T-cell (primary cell): ENCODE results near the gene PPP2R2B. TPM values are rescaled to one million over a fixed set of nuclear protein-coding genes. Genes with fewer than 3 reads are reported as not detected.
"Not testable (repeated sequence)": the region's sequence is repeated elsewhere in the genome, so short reads cannot be mapped to it uniquely, and the experiment has no call there.

Source experiments
- ATAC-seq, 4 experiments: fragments of 200-7000 bp in 3 of 4; fragments of 150-1000 bp in 1 of 4; cut with Tn5 transposase; replicated peaks in 1 of 4; 1 replicate in 3 of 4; 2 replicates in 1 of 4; pipeline ENCODE4 v1.10.0; 2021; ENCODE audit warnings: moderate library complexity in 3 of 4, mild to moderate bottlenecking in 2 of 4, moderate number of reproducible peaks in 1 of 4
- CTCF ChIA-PET, 2 donors: fragments of 300-600 bp; sonication (Branson Sonifier 250); formaldehyde crosslinking; loops; one replicate each; lab custom pipeline; 2022; ENCODE audit warnings: antibody characterized with exemption in 2 of 2; lab: Charles Lee
- POLR2A ChIA-PET, 2 donors: fragments of 300-600 bp; sonication (Branson Sonifier 250); formaldehyde crosslinking; loops; one replicate each; lab custom pipeline; 2022; ENCODE audit warnings: antibody characterized with exemption in 2 of 2; lab: Charles Lee
- DNase-seq, 35 experiments: peaks; one replicate each; pipeline versions ENCODE4 v3.0.0 to v3.0.0-alpha.2; 2013 to 2023
- H3K27ac ChIP-seq: one replicate; pipeline ENCODE4 v1.5.1; 2013; ENCODE audit warnings: low read length
- H3K27me3 ChIP-seq, 2 experiments: replicated peaks in 1 of 2; 1 replicate in 1 of 2; 2 replicates in 1 of 2; pipeline versions ENCODE4 v1.6.1 to v1.7.0; 2013; ENCODE audit warnings: low read length in 1 of 2, mixed read lengths in 1 of 2; ENCODE audit not compliant: control insufficient read depth in 2 of 2, insufficient read depth in 2 of 2; ENCODE audit errors: extremely low read depth in 1 of 2
- H3K36me3 ChIP-seq, 2 donors: 1 replicate in 1 of 2; 2 replicates in 1 of 2; pipeline versions ENCODE4 v1.6.1 to v1.7.0; 2013; ENCODE audit warnings: low read length in 1 of 2; ENCODE audit not compliant: control insufficient read depth in 2 of 2, insufficient read depth in 1 of 2; ENCODE audit errors: extremely low read depth in 1 of 2
- H3K4me1 ChIP-seq, 2 experiments: 1 replicate in 1 of 2; 2 replicates in 1 of 2; pipeline versions ENCODE4 v1.6.1 to v1.7.0; 2013; ENCODE audit warnings: low read length in 2 of 2, mixed read lengths in 1 of 2; ENCODE audit not compliant: insufficient read depth in 2 of 2, control insufficient read depth in 1 of 2; ENCODE audit errors: extremely low read depth in 1 of 2
- H3K4me3 ChIP-seq, 2 donors: 1 replicate in 1 of 2; 2 replicates in 1 of 2; pipeline versions ENCODE4 v1.5.1 to v1.7.0; 2013; ENCODE audit warnings: mild to moderate bottlenecking in 2 of 2, low read length in 1 of 2, moderate library complexity in 1 of 2; ENCODE audit not compliant: control insufficient read depth in 1 of 2; ENCODE audit errors: extremely low read depth in 1 of 2
- H3K9me3 ChIP-seq: 2 replicates; pipeline ENCODE4 v1.7.0; 2013
- H3K27ac Mint-ChIP-seq, 2 donors: one replicate each; pipeline ENCODE4 v1.8.0; 2020 to 2021; ENCODE audit warnings: mild to moderate bottlenecking in 2 of 2, mixed read lengths in 2 of 2
- H3K27me3 Mint-ChIP-seq, 2 donors: one replicate each; pipeline ENCODE4 v1.8.0; 2021 to 2022; ENCODE audit warnings: mixed read lengths in 2 of 2
- H3K36me3 Mint-ChIP-seq: one replicate; pipeline ENCODE4 v1.8.0; 2021; ENCODE audit warnings: mixed read lengths
- H3K4me1 Mint-ChIP-seq, 3 donors: one replicate each; pipeline ENCODE4 v1.8.0; 2020 to 2022; ENCODE audit warnings: mixed read lengths in 3 of 3, mild to moderate bottlenecking in 1 of 3
- H3K4me3 Mint-ChIP-seq, 3 donors: one replicate each; pipeline ENCODE4 v1.8.0; 2020 to 2022; ENCODE audit warnings: mild to moderate bottlenecking in 3 of 3, mixed read lengths in 3 of 3, moderate library complexity in 3 of 3
- H3K9me3 Mint-ChIP-seq, 3 donors: one replicate each; pipeline ENCODE4 v1.8.0; 2020 to 2022; ENCODE audit warnings: mixed read lengths in 3 of 3
- WGBS: methylation state at CpG from one replicate; pipeline ENCODE4 v1.1.5; 2013; ENCODE audit warnings: missing lambda C conversion rate; ENCODE audit not compliant: insufficient coverage; 5-methylcytosine and 5-hydroxymethylcytosine counted together
- total RNA-seq, 35 experiments: library from RNA in 6 of 35; stranded (reverse) in 6 of 35; fragments of 120-200 nt in 1 of 35; gene quantifications; one replicate each; pipeline versions ENCODE4 v1.2.1 to v1.2.4 and lab custom pipeline; 2013 to 2026

The PPP2R2B gene
- total RNA-seq, 5 donors from 2014 or later (not counting 1 experiment from before 2014, with no cell fraction given) = 1.5 to 10.6 (median 4.8) TPM

DNA sequence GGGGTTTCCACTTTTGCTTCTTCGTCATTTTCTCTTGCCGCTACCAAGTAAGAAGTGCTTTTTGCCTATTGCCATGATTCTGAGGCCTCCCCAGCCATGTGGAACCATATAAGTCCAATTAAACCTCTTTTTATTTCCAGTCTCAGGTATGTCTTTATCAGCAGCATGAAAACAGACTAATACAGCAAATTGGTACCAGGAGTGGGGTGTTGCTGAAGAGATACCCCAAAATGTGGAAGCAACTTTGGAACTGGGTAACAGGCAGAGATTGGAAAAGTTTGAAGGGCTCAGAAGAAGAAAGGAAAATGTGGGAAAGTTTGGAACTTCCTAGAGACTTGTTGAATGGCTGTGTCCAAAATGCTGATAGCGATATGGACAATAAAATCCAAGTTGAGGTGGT, 149.8 kb downstream of the PPP2R2B start:
- Mint-ChIP-seq H3K36me3 (peaks cover 14% of the 10 kb centered on the region), H3K9me3 (peaks cover 1 to 17% (median 10%) of the 10 kb centered on the region in 3 donors)
- H3K27me3 Mint-ChIP-seq, H3K27ac Mint-ChIP-seq, H3K4me1 ChIP-seq, H3K9me3 ChIP-seq, CTCF ChIA-PET, H3K27me3 ChIP-seq, ATAC-seq, POLR2A ChIA-PET, H3K4me1 Mint-ChIP-seq, H3K4me3 Mint-ChIP-seq, DNase-seq, H3K36me3 ChIP-seq, H3K27ac ChIP-seq: not testable (repeated sequence)
- WGBS = 82% methylated on average over 1 of the region's 3 CpGs
- peak overlapping the region in 1 of 2 donors; percentile 10 for H3K4me3 ChIP-seq

DNA sequence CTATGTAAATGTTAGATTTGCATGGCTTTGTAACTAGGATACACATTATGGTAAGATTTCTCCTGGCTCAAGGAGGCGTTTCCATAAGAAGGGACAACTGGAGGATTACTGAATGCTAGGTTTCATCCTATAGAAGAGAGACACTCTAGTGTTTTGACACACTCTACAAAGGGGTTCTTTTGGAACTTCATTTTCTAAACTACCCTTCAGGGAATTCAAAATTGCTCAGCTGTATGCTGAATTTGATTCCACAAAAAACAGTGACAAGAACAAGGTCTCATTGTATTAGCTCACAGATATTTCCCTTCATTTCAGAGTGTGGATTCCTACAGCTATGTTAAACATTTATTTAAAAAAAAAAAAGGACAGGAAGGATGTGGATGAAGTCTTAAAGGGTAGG, 151.7 kb downstream of the PPP2R2B start:
- no peaks in the 10 kb centered on the region for H3K4me1 ChIP-seq
- CTCF ChIA-PET = no interaction called here
- WGBS = 80% methylated on average over 1 of the region's 1 CpG
- Mint-ChIP-seq H3K9me3 (peaks cover 4 to 17% (median 10%) of the 10 kb centered on the region in 3 donors), H3K27me3 (peaks cover 0 to 4% of the 10 kb centered on the region in 2 donors), H3K27ac (no peak overlapping the region), H3K4me3 (no peak overlapping the region), H3K4me1 (no peaks in the 10 kb centered on the region), H3K36me3 (peaks cover 14% of the 10 kb centered on the region)
- DNase-seq (no peak), ATAC-seq (no peak)
- no peaks in the 10 kb centered on the region for H3K27me3 ChIP-seq
- POLR2A ChIA-PET = interaction anchor here (0.6 kb wide), 2 partner anchors 19 to 210 kb away, joined by 3 to 7 read pairs; no protein-coding TSS in a partner anchor
- no peaks in the 10 kb centered on the region for H3K36me3 ChIP-seq
- no peak overlapping the region for H3K4me3 ChIP-seq
- peaks cover 2% of the 10 kb centered on the region for H3K9me3 ChIP-seq
- H3K27ac ChIP-seq = no peak overlapping the region

GRCh38 chr5:146726020-146726419, 152.5 kb downstream of the PPP2R2B start:
- H3K27ac ChIP-seq = no peak overlapping the region
- Mint-ChIP-seq H3K36me3 (peaks cover 14% of the 10 kb centered on the region), H3K27me3 (peaks cover 0 to 4% of the 10 kb centered on the region in 2 donors), H3K4me1 (no peaks in the 10 kb centered on the region), H3K9me3 (peaks cover 4 to 17% (median 10%) of the 10 kb centered on the region in 3 donors), H3K27ac (no peak overlapping the region), H3K4me3 (no peak overlapping the region)
- H3K4me1 ChIP-seq = no peaks in the 10 kb centered on the region
- H3K4me3 ChIP-seq = no peak overlapping the region
- POLR2A ChIA-PET = no interaction called here
- CTCF ChIA-PET = no interaction called here
- peaks cover 2% of the 10 kb centered on the region for H3K9me3 ChIP-seq
- ATAC-seq (no peak), DNase-seq (no peak)
- H3K27me3 ChIP-seq = no peaks in the 10 kb centered on the region
- H3K36me3 ChIP-seq = no peaks in the 10 kb centered on the region
- WGBS = no CpG with 5 or more reads among the region's 2 CpGs

- Histone ChIP-seq H3K36me3 (no peaks in the 10 kb centered on the region), H3K27me3 (no peaks in the 10 kb centered on the region), H3K4me1 (no peaks in the 10 kb centered on the region), H3K9me3 (peaks cover 2% of the 10 kb centered on the region), H3K4me3 (no peak overlapping the region), H3K27ac (no peak overlapping the region)
- peaks cover 0 to 4% of the 10 kb centered on the region in 2 donors for H3K27me3 Mint-ChIP-seq
- H3K27ac Mint-ChIP-seq = no peak overlapping the region
- DNase-seq = no peak
- ChIA-PET CTCF (no interaction called here), POLR2A (no interaction called here)
- ATAC-seq = no peak
- peaks cover 4 to 14% (median 10%) of the 10 kb centered on the region in 3 donors for H3K9me3 Mint-ChIP-seq
- H3K4me3 Mint-ChIP-seq = no peak overlapping the region
- H3K36me3 Mint-ChIP-seq = peaks cover 11% of the 10 kb centered on the region
- no CpG with 5 or more reads among the region's 4 CpGs for WGBS
- no peaks in the 10 kb centered on the region for H3K4me1 Mint-ChIP-seq
Observed at GRCh38 chr5:146725025-146725424, 153.5 kb downstream of the PPP2R2B start.

GRCh38 chr5:146722361-146722779, 156.2 kb downstream of the PPP2R2B start:
- H3K27me3 ChIP-seq = no peaks in the 10 kb centered on the region
- DNase-seq (no peak), ATAC-seq (no peak)
- Mint-ChIP-seq H3K36me3 (no peaks in the 10 kb centered on the region), H3K9me3 (peaks cover 0 to 4% (median 0%) of the 10 kb centered on the region in 3 donors), H3K4me1 (no peaks in the 10 kb centered on the region), H3K27ac (no peak overlapping the region), H3K4me3 (no peak overlapping the region), H3K27me3 (peaks cover 2 to 4% of the 10 kb centered on the region in 2 donors)
- H3K9me3 ChIP-seq = no peaks in the 10 kb centered on the region
- no peaks in the 10 kb centered on the region for H3K36me3 ChIP-seq
- 83% methylated on average over 1 of the region's 1 CpG for WGBS
- CTCF ChIA-PET = no interaction called here
- no peak overlapping the region for H3K27ac ChIP-seq
- no peak overlapping the region for H3K4me3 ChIP-seq
- POLR2A ChIA-PET = no interaction called here
- H3K4me1 ChIP-seq = no peaks in the 10 kb centered on the region

DNA sequence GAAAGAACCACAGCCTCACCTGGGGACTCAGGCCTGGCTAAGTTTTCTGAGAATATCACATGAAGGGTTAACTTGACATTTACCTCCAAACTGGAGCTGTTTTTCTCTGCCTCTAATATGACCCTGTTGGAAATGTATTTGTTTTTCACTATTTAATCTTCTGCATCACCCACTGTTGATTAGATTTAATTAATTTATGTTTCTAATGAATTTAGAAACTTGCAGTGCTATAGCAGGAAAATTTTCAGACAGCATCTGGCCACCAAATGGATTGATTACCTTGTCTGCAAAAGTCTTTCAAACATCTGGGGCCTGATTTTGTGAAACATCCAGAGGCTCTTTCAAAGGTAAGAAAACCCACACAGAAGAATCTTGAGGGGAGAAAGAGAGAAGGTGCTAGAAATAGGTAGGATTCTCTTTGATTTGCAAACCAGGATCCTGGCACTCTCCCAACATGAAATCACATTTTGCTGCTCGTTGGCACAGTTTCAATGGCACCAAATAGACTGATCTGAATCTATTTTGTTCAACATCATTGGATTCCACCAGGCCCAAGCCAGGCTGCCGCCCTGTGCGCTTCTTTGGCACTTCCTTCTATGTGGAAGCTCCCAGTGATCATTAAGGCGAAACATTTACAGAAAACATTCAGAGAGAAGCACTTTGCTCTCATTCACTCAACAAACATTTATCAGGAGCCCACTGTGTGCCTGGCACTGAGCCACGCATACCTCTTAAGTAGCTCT, 157.3 kb downstream of the PPP2R2B start:
- DNase-seq = no peak
- POLR2A ChIA-PET = no interaction called here
- H3K36me3 Mint-ChIP-seq = no peaks in the 10 kb centered on the region

More for the DNA sequence above, 157.3 kb downstream of the PPP2R2B start:
- Histone ChIP-seq H3K27me3 (no peaks in the 10 kb centered on the region), H3K27ac (no peak overlapping the region), H3K36me3 (no peaks in the 10 kb centered on the region), H3K4me3 (no peak overlapping the region), H3K4me1 (no peaks in the 10 kb centered on the region), H3K9me3 (no peaks in the 10 kb centered on the region)
- no peaks in the 10 kb centered on the region for H3K4me1 Mint-ChIP-seq
- ATAC-seq = no peak
- no peak overlapping the region for H3K27ac Mint-ChIP-seq
- H3K4me3 Mint-ChIP-seq = no peak overlapping the region
- CTCF ChIA-PET = no interaction called here
- H3K27me3 Mint-ChIP-seq = peaks cover 2 to 4% of the 10 kb centered on the region in 2 donors
- peaks cover 0 to 4% (median 0%) of the 10 kb centered on the region in 3 donors for H3K9me3 Mint-ChIP-seq
- 89% methylated on average over 3 of the region's 5 CpGs for WGBS
